Prostate gland (tissue), 2 donors: ENCODE results near the gene BMX. TPM values are rescaled to one million over a fixed set of nuclear protein-coding genes. Genes with fewer than 3 reads are reported as not detected.

Experiments used
- DNase-seq: peaks from one replicate; pipeline ENCODE4 v3.0.0-alpha.2; 2019; ENCODE audit warnings: low spot score
- H3K27ac ChIP-seq, 2 donors: fragments of 200-600 bp; sonication (generic); 2 replicates each; pipeline ENCODE4 v1.5.1; 2017 to 2019
- H3K27me3 ChIP-seq: fragments of 200-600 bp; sonication (generic); replicated peaks from 2 replicates; pipeline ENCODE4 v1.5.1; 2019; ENCODE audit not compliant: insufficient read depth
- H3K36me3 ChIP-seq, 2 donors: fragments of 200-600 bp; sonication (generic); 1 replicate in 1 of 2; 2 replicates in 1 of 2; pipeline versions ENCODE4 v1.5.1 to v1.8.1; 2017 to 2019
- H3K4me1 ChIP-seq: fragments of 200-600 bp; sonication (generic); replicated peaks from 2 replicates; pipeline ENCODE4 v1.5.1; 2019
- H3K4me3 ChIP-seq, 2 donors: fragments of 200-600 bp; sonication (generic); 2 replicates each; pipeline ENCODE4 v1.5.1; 2017 to 2019
- H3K9me3 ChIP-seq: fragments of 200-600 bp; sonication (generic); 2 replicates; pipeline ENCODE4 v1.5.1; 2017
- CTCF ChIP-seq, 4 experiments: fragments of 200-600 bp in 2 of 4; fragments of 450-650 bp in 2 of 4; sonication (generic) in 2 of 4; IDR thresholded peaks; 1 replicate in 3 of 4; 2 replicates in 1 of 4; pipeline ENCODE4 v1.5.1; 2016 to 2019; ENCODE audit warnings: antibody characterized with exemption in 4 of 4, mild to moderate bottlenecking in 2 of 4, moderate library complexity in 2 of 4
- POLR2A ChIP-seq: fragments of 450-650 bp; IDR thresholded peaks from one replicate; pipeline ENCODE4 v1.6.1; 2016; ENCODE audit warnings: antibody characterized with exemption, mild to moderate bottlenecking
- POLR2AphosphoS5 ChIP-seq: sonication (generic); formaldehyde crosslinking; IDR thresholded peaks from one replicate; pipeline ENCODE4 v1.6.1; 2017; ENCODE audit warnings: antibody characterized with exemption
- WGBS: methylation state at CpG from one replicate; pipeline ENCODE4 v1.1.5; 2018; 5-methylcytosine and 5-hydroxymethylcytosine counted together
- intact Hi-C: fragments of 100-400 bp; cut with DNase I; formaldehyde crosslinking; loops from one replicate; pipeline ENCODE4 v1.14.2; 2022
- total RNA-seq, 2 donors: library from RNA; depleted of rRNA; stranded (reverse); fragments of >200 nt; gene quantifications; one replicate each; pipeline ENCODE4 v1.1.0, GENCODE V29; 2016

The BMX gene
- total RNA-seq, 2 donors from 2014 or later, result 0.14 to 1.2 TPM

GRCh38 chrX:15468036-15468435 is 32.6 kb upstream of the BMX start:
- TF ChIP-seq CTCF (IDR thresholded peaks at IDR 0.05) (peak in 3 of 4 experiments; percentile 34 to 58 (median 50)), POLR2AphosphoS5 (peak; percentile 21), POLR2A (no peak)
- Histone ChIP-seq H3K27me3 (no peaks in the 10 kb centered on the region), H3K4me3 (no peak overlapping the region), H3K4me1 (no peaks in the 10 kb centered on the region), H3K27ac (no peak overlapping the region), H3K36me3 (no peaks in the 10 kb centered on the region), H3K9me3 (no peaks in the 10 kb centered on the region)
- intact Hi-C loops, result loop anchor here (2.0 kb wide), 1 partner anchor 117 kb away; no protein-coding TSS in a partner anchor
- DNase-seq, result peak; percentile 38
- 0% methylated on average over 4 of the region's 4 CpGs for WGBS

- Histone ChIP-seq H3K36me3 (no peaks in the 10 kb centered on the region), H3K27me3 (no peaks in the 10 kb centered on the region), H3K4me1 (no peaks in the 10 kb centered on the region), H3K4me3 (no peak overlapping the region), H3K27ac (no peak overlapping the region), H3K9me3 (no peaks in the 10 kb centered on the region)
- WGBS, result 73% methylated on average over 1 of the region's 1 CpG
- DNase-seq, result no peak
- intact Hi-C loops, result loop anchor here (2.0 to 10.0 kb wide), 2 partner anchors 95 to 119 kb away; no protein-coding TSS in a partner anchor
- TF ChIP-seq POLR2A (no peak), POLR2AphosphoS5 (no peak), CTCF (IDR thresholded peaks at IDR 0.05) (no peak)
Observed at GRCh38 chrX:15469613-15470012, 31.0 kb upstream of the BMX start.

- peak in 3 of 4 experiments; percentile 29 to 67 (median 53) for TF ChIP-seq CTCF (IDR thresholded peaks at IDR 0.05)
- no peak for TF ChIP-seq POLR2AphosphoS5
- Histone ChIP-seq H3K27me3 (no peaks in the 10 kb centered on the region), H3K4me1 (no peaks in the 10 kb centered on the region), H3K27ac (no peak overlapping the region), H3K4me3 (no peak overlapping the region), H3K36me3 (no peaks in the 10 kb centered on the region), H3K9me3 (no peaks in the 10 kb centered on the region)
- WGBS, result 19% methylated on average over 3 of the region's 3 CpGs
- intact Hi-C loops, result loop anchor here (10.0 kb wide), 1 partner anchor 94 kb away; no protein-coding TSS in a partner anchor
- peak; percentile 44 for DNase-seq
Observed at GRCh38 chrX:15471028-15471427, 29.6 kb upstream of the BMX start.

- intact Hi-C loops, result loop anchor here (10.0 kb wide), 1 partner anchor 92 kb away; no protein-coding TSS in a partner anchor
- no peaks in the 10 kb centered on the region for H3K27me3 ChIP-seq
- H3K9me3 ChIP-seq, result no peaks in the 10 kb centered on the region
- no peak for DNase-seq
- H3K4me3 ChIP-seq, result no peak overlapping the region
- H3K27ac ChIP-seq, result no peak overlapping the region
- no peaks in the 10 kb centered on the region for H3K4me1 ChIP-seq
- H3K36me3 ChIP-seq, result no peaks in the 10 kb centered on the region
- TF ChIP-seq CTCF (IDR thresholded peaks at IDR 0.05) (no peak), POLR2AphosphoS5 (no peak), POLR2A (no peak)
Observed at GRCh38 chrX:15472531-15472930, 28.1 kb upstream of the BMX start.

GRCh38 chrX:15474028-15474427 is 26.6 kb upstream of the BMX start:
- intact Hi-C loops, result loop anchor here (10.0 kb wide), 1 partner anchor 91 kb away; no protein-coding TSS in a partner anchor
- 85% methylated on average over 4 of the region's 4 CpGs for WGBS
- H3K4me1 ChIP-seq, result no peaks in the 10 kb centered on the region
- H3K27ac ChIP-seq, result no peak overlapping the region
- H3K4me3 ChIP-seq, result no peak overlapping the region
- H3K27me3 ChIP-seq, result no peaks in the 10 kb centered on the region
- no peak for DNase-seq
- H3K9me3 ChIP-seq, result no peaks in the 10 kb centered on the region
- H3K36me3 ChIP-seq, result no peaks in the 10 kb centered on the region
- TF ChIP-seq POLR2A (no peak), POLR2AphosphoS5 (no peak), CTCF (IDR thresholded peaks at IDR 0.05) (no peak)
